ENCODE data around the gene ASIC3.

- TF ChIP-seq CTCF (IDR thresholded peaks at IDR 0.05): no peak
- TF ChIP-seq POLR2A (IDR thresholded peaks at IDR 0.05): no peak
Observed at GRCh38 chr7:151015967-151016366, 32.4 kb upstream of the ASIC3 start.

Measured in Peyer's patch (tissue), 4 donors.